HG03103 (cell line): ENCODE data around the gene CUX1.
"Not testable (repeated sequence)": the region's sequence is repeated elsewhere in the genome, so short reads cannot be mapped to it uniquely, and the experiment has no call there.

Experiments
- ATAC-seq: cut with Tn5 transposase; IDR thresholded peaks from one replicate; pipeline ENCODE4 v1.9.1; 2021; ENCODE audit warnings: low read depth; ENCODE audit not compliant: unreplicated experiment

Gene CUX1

GRCh38 chr7:101964680-101965452 is 147.4 kb downstream of the CUX1 start:
- ATAC-seq = no peak

GRCh38 chr7:101968720-101969466 is 151.5 kb downstream of the CUX1 start:
- ATAC-seq = no peak

GRCh38 chr7:101969997-101970585 is 152.7 kb downstream of the CUX1 start:
- no peak for ATAC-seq

GRCh38 chr7:101970801-101971200 is 153.4 kb downstream of the CUX1 start:
- no peak for ATAC-seq

- ATAC-seq = no peak
Observed at GRCh38 chr7:101971457-101971856, 154.0 kb downstream of the CUX1 start.

GRCh38 chr7:101972627-101973026 is 155.2 kb downstream of the CUX1 start:
- ATAC-seq = no peak

- ATAC-seq = no peak
Observed at GRCh38 chr7:101973130-101973529, 155.7 kb downstream of the CUX1 start.

GRCh38 chr7:101974393-101974792 is 157.0 kb downstream of the CUX1 start:
- ATAC-seq = no peak

- ATAC-seq = no peak
Observed at GRCh38 chr7:101975046-101975445, 157.6 kb downstream of the CUX1 start.

GRCh38 chr7:101976411-101976810 is 159.0 kb downstream of the CUX1 start:
- no peak for ATAC-seq

- no peak for ATAC-seq
Observed at GRCh38 chr7:101977249-101977648, 159.8 kb downstream of the CUX1 start.

GRCh38 chr7:101978683-101979082 is 161.3 kb downstream of the CUX1 start:
- ATAC-seq = no peak

GRCh38 chr7:101983147-101983811 is 165.9 kb downstream of the CUX1 start:
- ATAC-seq = no peak

- ATAC-seq = no peak
Observed at GRCh38 chr7:101984133-101984879, 166.9 kb downstream of the CUX1 start.

- ATAC-seq = no peak
Observed at GRCh38 chr7:101985057-101985902, 167.9 kb downstream of the CUX1 start.

- no peak for ATAC-seq
Observed at GRCh38 chr7:101985903-101986734, 168.7 kb downstream of the CUX1 start.

- no peak for ATAC-seq
Observed at GRCh38 chr7:101987494-101987893, 170.1 kb downstream of the CUX1 start.

GRCh38 chr7:101988060-101988459 is 170.6 kb downstream of the CUX1 start:
- not testable (repeated sequence) for ATAC-seq

- ATAC-seq = no peak
Observed at GRCh38 chr7:101988513-101988912, 171.1 kb downstream of the CUX1 start.
